HL-60/S4 treated with phorbol 12-myristate 13-acetate at 8.2 ng/mL for 4 days and 3 days (cell line): ENCODE measurements around the gene ARMH1.
"Not testable (repeated sequence)": the region's sequence is repeated elsewhere in the genome, so short reads cannot be mapped to it uniquely, and the experiment has no call there.

ENCODE experiments used
- in situ Hi-C: fragments of 300-500 bp; cut with MboI; formaldehyde crosslinking; loops from 2 replicates; pipeline ENCODE4 v1.15.0; 2022; ENCODE audit warnings: low sequenced_read_pairs

Gene ARMH1

GRCh38 chr1:44720281-44720680, 45.8 kb downstream of the ARMH1 start:
- in situ Hi-C loops: no loop called here

- in situ Hi-C loops: no loop called here
Measured at GRCh38 chr1:44721485-44722361, 47.2 kb downstream of the ARMH1 start.

GRCh38 chr1:44723064-44723463, 48.5 kb downstream of the ARMH1 start:
- in situ Hi-C loops: no loop called here

- in situ Hi-C loops: no loop called here
Measured at GRCh38 chr1:44723496-44724295, 49.2 kb downstream of the ARMH1 start.

- in situ Hi-C loops: no loop called here
Measured at GRCh38 chr1:44724296-44724954, 49.9 kb downstream of the ARMH1 start.

GRCh38 chr1:44724955-44725698, 50.6 kb downstream of the ARMH1 start:
- in situ Hi-C loops: no loop called here

- in situ Hi-C loops: no loop called here
Measured at GRCh38 chr1:44730741-44731512, 56.4 kb downstream of the ARMH1 start, which contains the start of gene RNU5D-1. TSS of gene RNU5D-1 (minus strand) at chr1:44731170.

GRCh38 chr1:44733365-44733764, 58.9 kb downstream of the ARMH1 start:
- in situ Hi-C loops: no loop called here

GRCh38 chr1:44733784-44734183, 59.3 kb downstream of the ARMH1 start:
- in situ Hi-C loops: no loop called here

GRCh38 chr1:44735992-44736391, 61.5 kb downstream of the ARMH1 start:
- in situ Hi-C loops: no loop called here

DNA sequence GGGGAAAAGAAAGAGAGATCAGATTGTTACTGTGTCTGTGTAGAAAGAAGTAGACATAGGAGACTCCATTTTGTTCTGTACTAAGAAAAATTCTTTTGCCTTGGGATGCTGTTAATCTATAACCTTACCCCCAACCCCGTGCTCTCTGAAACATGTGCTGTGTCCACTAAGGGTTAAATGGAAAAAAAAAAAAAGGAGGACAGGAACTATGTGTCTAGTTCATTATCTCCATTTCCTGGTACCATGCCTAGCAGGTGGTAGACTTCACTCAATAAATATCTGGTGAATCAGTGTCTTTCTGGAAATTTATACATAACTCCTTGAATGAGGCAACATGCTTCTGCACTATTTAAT, 64.4 kb downstream of the ARMH1 start:
- in situ Hi-C loops: not testable (repeated sequence)

- in situ Hi-C loops: no loop called here
Measured at GRCh38 chr1:44739307-44740178, 65.0 kb downstream of the ARMH1 start, which contains the start of gene KIF2C. TSS of gene KIF2C (plus strand) at chr1:44739837. CDS start at chr1:44739933, 96 bp downstream.

GRCh38 chr1:44740179-44740617, 65.7 kb downstream of the ARMH1 start:
- in situ Hi-C loops: no loop called here

GRCh38 chr1:44743211-44743610, 68.7 kb downstream of the ARMH1 start:
- in situ Hi-C loops: no loop called here

DNA sequence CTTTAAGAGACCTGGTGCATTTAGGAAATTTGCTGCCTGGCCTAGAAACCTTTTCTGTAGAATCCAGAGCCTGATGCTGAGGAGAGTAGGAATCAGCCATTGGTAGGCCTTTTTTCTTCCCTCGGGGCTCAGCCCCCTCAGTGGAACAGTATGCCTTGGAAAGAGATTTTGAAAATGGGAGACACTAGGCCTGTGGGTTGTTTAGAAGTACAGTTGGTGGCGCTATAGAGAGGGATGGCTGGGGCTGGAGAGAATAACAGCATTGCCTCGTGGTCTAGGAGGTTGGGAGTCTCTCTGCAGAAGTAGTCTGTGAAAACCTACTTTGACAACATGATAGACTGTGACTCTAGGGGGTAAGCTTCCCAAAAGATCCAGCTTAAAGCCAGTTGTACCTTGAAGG, 73.4 kb downstream of the ARMH1 start:
- in situ Hi-C loops: no loop called here

- in situ Hi-C loops: no loop called here
Measured at GRCh38 chr1:44757420-44757819, 82.9 kb downstream of the ARMH1 start.

DNA sequence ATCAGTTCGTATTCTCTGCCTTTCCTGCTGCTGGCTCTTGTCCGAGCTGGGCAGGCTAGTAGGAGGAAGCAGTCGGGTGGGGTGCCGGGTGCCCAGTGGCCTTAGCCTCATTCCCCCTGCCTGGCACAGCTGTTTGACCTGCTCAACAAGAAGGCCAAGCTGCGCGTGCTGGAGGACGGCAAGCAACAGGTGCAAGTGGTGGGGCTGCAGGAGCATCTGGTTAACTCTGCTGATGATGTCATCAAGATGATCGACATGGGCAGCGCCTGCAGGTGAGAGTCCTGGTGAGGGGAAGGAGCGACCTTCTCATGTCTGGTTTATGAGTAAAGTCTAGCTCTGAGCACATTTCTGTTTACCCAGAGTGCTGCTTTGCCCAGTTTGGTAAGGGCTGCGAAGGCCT, 84.6 kb downstream of the ARMH1 start:
- in situ Hi-C loops: no loop called here

GRCh38 chr1:44760876-44761275, 86.4 kb downstream of the ARMH1 start:
- in situ Hi-C loops: no loop called here

DNA sequence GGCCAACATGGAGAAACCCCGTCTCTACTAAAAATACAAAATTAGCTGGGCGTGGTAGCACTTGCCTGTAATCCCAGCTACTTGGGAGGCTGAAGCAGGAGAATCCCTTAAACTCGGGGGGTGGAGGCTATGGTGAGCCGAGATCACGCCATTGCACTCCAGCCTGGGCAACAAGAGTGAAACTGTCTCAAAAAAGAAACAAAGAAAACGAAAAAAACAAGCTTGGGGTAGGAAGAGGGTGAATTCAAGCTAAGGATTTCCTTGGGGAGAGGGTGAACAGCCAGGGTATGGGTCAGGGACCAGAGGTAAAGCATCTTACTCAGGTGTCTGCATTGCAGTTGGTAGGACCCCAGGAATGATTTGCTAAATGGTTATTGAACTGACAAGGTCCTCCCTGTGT, 91.9 kb downstream of the ARMH1 start:
- in situ Hi-C loops: not testable (repeated sequence)
